Testis (tissue), 3 donors: ENCODE data around the gene ANKRD18A. TPM values are rescaled to one million over a fixed set of nuclear protein-coding genes. Genes with fewer than 3 reads are reported as not detected.

ENCODE experiments used
- DNase-seq: peaks from one replicate; pipeline ENCODE4 v3.0.0-alpha.2; 2019
- H3K27ac ChIP-seq, 2 donors: fragments of 200-600 bp; sonication (generic); one replicate each; pipeline ENCODE4 v1.5.1; 2019
- H3K27me3 ChIP-seq: fragments of 200-600 bp; sonication (generic); one replicate; pipeline ENCODE4 v1.5.1; 2019
- H3K36me3 ChIP-seq: fragments of 200-600 bp; sonication (generic); one replicate; pipeline ENCODE4 v1.5.1; 2017; ENCODE audit warnings: low read depth; ENCODE audit errors: missing control alignments
- H3K4me1 ChIP-seq: fragments of 200-600 bp; sonication (generic); one replicate; pipeline ENCODE4 v1.5.1; 2019
- H3K4me3 ChIP-seq, 2 donors: fragments of 200-600 bp; sonication (generic); one replicate each; pipeline ENCODE4 v1.5.1; 2017 to 2019
- H3K9me3 ChIP-seq: fragments of 200-600 bp; sonication (generic); one replicate; pipeline ENCODE4 v1.5.1; 2017
- POLR2A ChIP-seq: fragments of 450-650 bp; IDR thresholded peaks from one replicate; pipeline ENCODE4 v1.6.1; 2017; ENCODE audit warnings: antibody characterized with exemption, mild to moderate bottlenecking, moderate library complexity
- WGBS, 2 donors: methylation state at CpG; one replicate each; pipeline ENCODE4 v1.1.5; 2018; 5-methylcytosine and 5-hydroxymethylcytosine counted together
- intact Hi-C: fragments of 100-400 bp; cut with DNase I; formaldehyde crosslinking; loops from one replicate; pipeline ENCODE4 v1.15.1; 2023; ENCODE audit warnings: low total_unique reads
- polyA plus RNA-seq: library from polyadenylated mRNA; stranded (reverse); fragments of 350-450 nt; fragmentation: Illumina TruSeq; extraction: RNeasy Lipid Tissue Mini Kit (QIAGEN cat#74804); gene quantifications from one replicate; pipeline ENCODE4 v1.2.3, GENCODE V29; 2014; ENCODE audit warnings: low read depth, low replicate concordance; ENCODE audit not compliant: insufficient read depth
- total RNA-seq, 2 donors: library from RNA; depleted of rRNA; stranded (reverse); fragments of >200 nt; gene quantifications; one replicate each; pipeline ENCODE4 v1.2.3, GENCODE V29; 2016
- TF ChIP-seq, protein P1 (sequence below), 3 experiments: fragments of 450-650 bp in 2 of 3; fragments of 200-600 bp in 1 of 3; sonication (generic) in 1 of 3; IDR thresholded peaks; one replicate each; pipeline ENCODE4 v1.5.1; 2016 to 2019; ENCODE audit warnings: antibody characterized with exemption in 3 of 3, mild to moderate bottlenecking in 2 of 3, moderate library complexity in 1 of 3

The ANKRD18A gene
- total and polyA plus RNA-seq, 3 donors from 2014 or later = 14.2 to 80.2 (median 51.7) TPM

DNA sequence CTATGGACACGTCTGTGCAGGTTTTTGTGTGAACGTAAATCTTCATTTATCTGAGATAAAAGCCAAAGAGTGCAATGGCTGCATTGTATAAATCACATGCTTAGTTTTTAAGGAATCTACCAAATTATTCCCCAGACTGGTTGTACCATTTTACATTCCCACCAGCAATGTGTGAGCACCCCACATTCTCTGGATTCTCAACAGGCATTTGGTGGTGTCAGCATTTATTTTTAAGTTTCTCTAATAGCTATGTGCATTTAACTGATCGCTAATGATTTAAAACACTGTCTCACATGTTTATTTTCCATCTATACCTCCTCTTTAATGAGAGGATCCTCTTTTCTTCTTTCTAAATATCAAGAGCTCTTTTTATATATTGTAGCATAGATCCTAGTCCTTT, 13.9 kb upstream of the ANKRD18A start:
- intact Hi-C loops = no loop called here
- DNase-seq = no peak
- Histone ChIP-seq H3K4me1 (no peaks in the 10 kb centered on the region), H3K4me3 (no peak overlapping the region), H3K27ac (no peak overlapping the region), H3K9me3 (no peaks in the 10 kb centered on the region), H3K36me3 (no peaks in the 10 kb centered on the region), H3K27me3 (no peaks in the 10 kb centered on the region)
- WGBS, 2 donors = 73 to 82% methylated on average over 3 of the region's 3 CpGs
- TF ChIP-seq POLR2A = no peak
- TF ChIP-seq, protein P1, sequence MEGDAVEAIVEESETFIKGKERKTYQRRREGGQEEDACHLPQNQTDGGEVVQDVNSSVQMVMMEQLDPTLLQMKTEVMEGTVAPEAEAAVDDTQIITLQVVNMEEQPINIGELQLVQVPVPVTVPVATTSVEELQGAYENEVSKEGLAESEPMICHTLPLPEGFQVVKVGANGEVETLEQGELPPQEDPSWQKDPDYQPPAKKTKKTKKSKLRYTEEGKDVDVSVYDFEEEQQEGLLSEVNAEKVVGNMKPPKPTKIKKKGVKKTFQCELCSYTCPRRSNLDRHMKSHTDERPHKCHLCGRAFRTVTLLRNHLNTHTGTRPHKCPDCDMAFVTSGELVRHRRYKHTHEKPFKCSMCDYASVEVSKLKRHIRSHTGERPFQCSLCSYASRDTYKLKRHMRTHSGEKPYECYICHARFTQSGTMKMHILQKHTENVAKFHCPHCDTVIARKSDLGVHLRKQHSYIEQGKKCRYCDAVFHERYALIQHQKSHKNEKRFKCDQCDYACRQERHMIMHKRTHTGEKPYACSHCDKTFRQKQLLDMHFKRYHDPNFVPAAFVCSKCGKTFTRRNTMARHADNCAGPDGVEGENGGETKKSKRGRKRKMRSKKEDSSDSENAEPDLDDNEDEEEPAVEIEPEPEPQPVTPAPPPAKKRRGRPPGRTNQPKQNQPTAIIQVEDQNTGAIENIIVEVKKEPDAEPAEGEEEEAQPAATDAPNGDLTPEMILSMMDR (IDR thresholded peaks at IDR 0.05) = no peak

DNA sequence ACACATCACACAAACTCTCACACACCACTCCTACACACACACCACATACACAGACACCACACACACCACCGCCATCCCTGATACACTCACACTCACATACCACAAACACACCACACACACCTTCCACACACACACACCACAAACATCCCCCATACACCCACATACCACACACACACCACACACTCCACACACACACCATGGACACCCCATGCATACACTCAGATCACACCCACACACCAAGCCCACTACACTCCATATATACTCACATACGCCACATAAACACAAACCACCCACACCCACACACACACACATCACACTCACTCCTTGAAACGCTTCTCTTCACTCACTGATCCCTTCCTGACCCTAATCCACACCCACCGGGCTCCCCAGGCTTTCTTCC, 9.1 kb upstream of the ANKRD18A start:
- intact Hi-C loops = no loop called here
- Histone ChIP-seq H3K4me3 (no peak overlapping the region), H3K4me1 (no peaks in the 10 kb centered on the region), H3K27ac (no peak overlapping the region), H3K9me3 (no peaks in the 10 kb centered on the region), H3K27me3 (no peaks in the 10 kb centered on the region), H3K36me3 (no peaks in the 10 kb centered on the region)
- no peak for DNase-seq
- WGBS, 2 donors = 79 to 84% methylated on average over 4 of the region's 4 CpGs
- no peak for TF ChIP-seq POLR2A
- TF ChIP-seq, protein P1 (IDR thresholded peaks at IDR 0.05) = no peak

DNA sequence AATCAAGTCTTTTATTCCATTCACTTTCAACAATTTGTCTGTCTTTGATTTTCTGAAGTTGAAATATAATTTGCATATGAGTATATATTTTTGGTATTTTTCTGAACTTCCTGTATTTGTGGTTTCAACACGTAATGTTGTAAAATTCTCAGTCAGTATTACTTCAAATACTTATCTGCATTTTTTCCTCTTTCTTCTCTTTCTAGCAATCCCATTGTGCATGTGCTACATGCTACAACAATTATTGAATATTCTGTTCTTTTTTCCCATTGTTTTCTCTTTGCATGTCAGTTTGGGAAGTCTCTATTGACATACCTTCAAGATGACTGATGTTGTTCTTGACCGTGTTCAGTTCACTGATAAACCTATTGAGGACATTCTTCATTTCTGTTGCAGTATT, 5.6 kb upstream of the ANKRD18A start:
- H3K4me1 ChIP-seq = peaks cover 4% of the 10 kb centered on the region
- WGBS, 2 donors = 94 to 95% methylated on average over 2 of the region's 2 CpGs
- no peak overlapping the region for H3K4me3 ChIP-seq
- intact Hi-C loops = no loop called here
- H3K9me3 ChIP-seq = no peaks in the 10 kb centered on the region
- H3K36me3 ChIP-seq = no peaks in the 10 kb centered on the region
- no peak for TF ChIP-seq POLR2A
- TF ChIP-seq, protein P1 (IDR thresholded peaks at IDR 0.05) = no peak
- no peaks in the 10 kb centered on the region for H3K27me3 ChIP-seq
- DNase-seq = no peak
- H3K27ac ChIP-seq = no peak overlapping the region

DNA sequence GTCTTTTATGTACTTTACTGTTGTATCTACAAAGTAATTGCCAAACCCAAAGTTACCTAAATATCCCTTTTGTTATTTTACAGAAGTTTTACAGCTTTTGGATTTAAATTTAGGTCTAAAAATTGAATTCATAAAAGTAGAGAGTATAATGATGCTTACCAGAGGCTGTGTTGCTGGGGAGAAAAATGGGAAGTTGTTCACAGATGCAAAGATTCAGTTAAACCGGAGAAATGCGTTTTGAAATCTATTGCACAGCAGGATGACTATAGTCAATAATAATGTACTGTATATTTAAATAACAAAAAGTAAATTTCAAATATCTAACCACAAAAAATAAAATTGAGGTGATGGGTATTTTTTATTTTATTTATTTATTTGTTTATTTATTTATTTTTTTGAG, 2.6 kb upstream of the ANKRD18A start:
- WGBS, 2 donors = 50 to 75% methylated on average over 2 of the region's 2 CpGs
- Histone ChIP-seq H3K27me3 (no peaks in the 10 kb centered on the region), H3K36me3 (no peaks in the 10 kb centered on the region), H3K9me3 (no peaks in the 10 kb centered on the region), H3K4me1 (peaks cover 4% of the 10 kb centered on the region), H3K4me3 (no peak overlapping the region), H3K27ac (no peak overlapping the region)
- DNase-seq = no peak
- intact Hi-C loops = no loop called here
- no peak for TF ChIP-seq POLR2A

DNA sequence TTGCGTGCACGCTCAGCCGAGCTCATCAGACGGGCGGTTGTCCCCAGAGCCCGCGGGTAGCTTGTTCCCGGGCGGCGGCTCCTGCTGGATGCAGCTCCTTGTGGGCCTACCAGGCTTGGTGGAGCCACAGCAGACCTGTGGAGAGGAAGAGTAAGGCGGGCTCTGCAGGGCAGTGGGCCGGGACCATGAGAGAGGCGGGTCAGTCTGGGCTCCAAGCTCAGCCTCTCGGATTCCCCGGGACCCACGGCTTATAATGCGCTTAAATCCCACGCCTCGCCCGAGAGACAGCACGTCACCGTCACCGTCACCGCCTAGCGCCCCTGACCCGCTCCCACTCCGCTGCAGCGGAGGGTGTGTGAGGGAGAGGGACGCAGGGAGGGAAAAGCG, 1.9 kb upstream of the ANKRD18A start:
- WGBS, 2 donors = 1 to 4% methylated on average over 12 to 30 of the region's 30 CpGs
- Histone ChIP-seq H3K27me3 (no peaks in the 10 kb centered on the region), H3K4me3 (peak overlapping the region; percentile 55 to 74), H3K9me3 (no peaks in the 10 kb centered on the region), H3K4me1 (peaks cover 4% of the 10 kb centered on the region), H3K36me3 (no peaks in the 10 kb centered on the region), H3K27ac (peak overlapping the region; percentile 15 to 38)
- intact Hi-C loops = no loop called here
- peak; percentile 72 for DNase-seq
- TF ChIP-seq, protein P1 (IDR thresholded peaks at IDR 0.05) = no peak
- no peak for TF ChIP-seq POLR2A
